Smooth muscle cell (in vitro differentiated cells): ENCODE measurements around the gene NPHP4. TPM values are rescaled to one million over a fixed set of nuclear protein-coding genes. Genes with fewer than 3 reads are reported as not detected.

Source experiments
- DNase-seq: peaks from one replicate; lab custom pipeline; 2025; ENCODE audit not compliant: unreplicated experiment; lab: John Stamatoyannopoulos, UW
- H2AFZ ChIP-seq: fragments of 200-600 bp; sonication (generic); 2 replicates; pipeline ENCODE4 v1.6.0; 2016; ENCODE audit warnings: antibody characterized with exemption, low read depth, mild to moderate bottlenecking
- H3F3A ChIP-seq: fragments of 200-600 bp; sonication (generic); 2 replicates; pipeline ENCODE4 v1.6.0; 2017; ENCODE audit warnings: antibody characterized with exemption, low read depth
- H3K27ac ChIP-seq: fragments of 200-600 bp; sonication (generic); 2 replicates; pipeline ENCODE4 v1.5.1; 2016; ENCODE audit warnings: low read depth, mild to moderate bottlenecking
- H3K27me3 ChIP-seq: fragments of 200-600 bp; sonication (generic); 2 replicates; pipeline ENCODE4 v1.6.1; 2016; ENCODE audit warnings: low read depth, mild to moderate bottlenecking
- H3K36me3 ChIP-seq: fragments of 200-600 bp; sonication (generic); 2 replicates; pipeline ENCODE4 v1.5.1; 2016; ENCODE audit warnings: low read depth
- H3K4me1 ChIP-seq: fragments of 200-600 bp; sonication (generic); 2 replicates; pipeline ENCODE4 v1.5.1; 2016; ENCODE audit warnings: low read depth
- H3K4me2 ChIP-seq: fragments of 200-600 bp; sonication (generic); 2 replicates; pipeline ENCODE4 v1.6.0; 2016; ENCODE audit warnings: mild to moderate bottlenecking
- H3K4me3 ChIP-seq: fragments of 200-600 bp; sonication (generic); 2 replicates; pipeline ENCODE4 v1.5.1; 2016; ENCODE audit warnings: mild to moderate bottlenecking
- H3K79me2 ChIP-seq: fragments of 200-600 bp; sonication (generic); 2 replicates; pipeline ENCODE4 v1.6.0; 2016; ENCODE audit warnings: low read depth, mild to moderate bottlenecking
- H3K9ac ChIP-seq: fragments of 200-600 bp; sonication (generic); 2 replicates; pipeline ENCODE4 v1.6.0; 2016; ENCODE audit warnings: low read depth
- H3K9me3 ChIP-seq: fragments of 200-600 bp; sonication (generic); replicated peaks from 2 replicates; pipeline ENCODE4 v1.5.1; 2016; ENCODE audit warnings: low read depth
- H4K20me1 ChIP-seq: fragments of 200-600 bp; sonication (generic); 2 replicates; pipeline ENCODE4 v1.6.0; 2016; ENCODE audit warnings: low read depth
- WGBS: methylation state at CpG from one replicate; pipeline ENCODE4 v1.1.7; 2016; ENCODE audit warnings: low lambda C conversion rate; 5-methylcytosine and 5-hydroxymethylcytosine counted together
- polyA plus RNA-seq: library from polyadenylated mRNA; unstranded; fragments of >200 nt; fragmentation: Nextera tagmentation; extraction: Ambion mirVana; gene quantifications from 2 replicates; pipeline ENCODE4 v1.2.1, GENCODE V29; 2016
- total RNA-seq: library from RNA; depleted of rRNA; stranded (reverse); fragments of >200 nt; gene quantifications from 2 replicates; pipeline ENCODE4 v1.2.3, GENCODE V29; 2014
- TF ChIP-seq, protein P1 (sequence below): fragments of 200-600 bp; sonication (generic); IDR thresholded peaks from 2 replicates; pipeline ENCODE4 v1.5.1; 2017; ENCODE audit warnings: borderline replicate concordance, mild to moderate bottlenecking, antibody characterized with exemption; ENCODE audit not compliant: insufficient read depth, poor library complexity, severe bottlenecking

Gene NPHP4
- total and polyA plus RNA-seq, 2 experiments from 2014 or later = 5.4 to 8.4 TPM

DNA sequence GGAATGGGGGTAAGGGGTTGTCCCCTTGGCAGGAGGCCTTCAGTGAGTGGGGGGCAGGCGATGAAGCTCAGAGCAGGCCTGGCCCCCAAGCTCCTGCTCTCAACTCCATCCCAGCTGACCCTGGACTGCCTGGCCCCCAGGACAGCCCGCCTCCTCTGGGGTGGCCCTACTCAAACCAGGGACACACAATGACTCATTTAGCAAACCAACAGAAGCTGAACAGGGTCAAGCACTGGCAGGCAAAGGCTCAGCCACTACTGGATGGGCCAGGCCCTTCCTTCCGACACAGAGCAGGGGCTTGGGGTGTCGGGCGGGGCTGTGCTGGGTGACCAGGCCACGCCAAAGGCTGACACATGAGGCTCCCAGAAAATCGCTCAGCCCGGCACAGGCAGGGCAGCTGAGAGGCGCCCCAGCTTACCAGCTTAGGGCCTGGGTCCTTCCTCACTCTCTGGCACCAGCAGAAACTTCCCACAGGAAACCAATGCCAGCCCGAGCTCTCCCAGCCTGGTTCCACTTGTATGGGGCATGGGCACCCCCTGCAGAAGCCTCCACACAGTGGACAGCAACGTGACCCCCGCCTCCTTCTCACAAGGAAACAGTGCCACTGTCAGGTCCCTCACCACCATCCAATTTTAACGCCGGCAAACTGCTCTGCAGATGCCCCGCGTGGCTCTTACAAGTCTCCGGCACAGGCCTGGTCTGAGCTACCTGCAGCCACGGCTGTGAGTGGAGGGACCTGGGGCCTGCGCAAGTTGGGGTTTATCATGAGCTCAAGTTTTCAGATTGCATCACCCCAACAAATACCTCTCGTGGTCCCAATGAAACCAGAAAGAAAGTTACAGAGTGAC is 114.3 kb downstream of the NPHP4 start:
- Histone ChIP-seq H3K9me3 (no peaks in the 10 kb centered on the region), H3K9ac (no peak overlapping the region), H3K79me2 (no peaks in the 10 kb centered on the region), H3K4me1 (no peaks in the 10 kb centered on the region), H2AFZ (no peak overlapping the region), H3K4me3 (no peak overlapping the region), H3K36me3 (no peaks in the 10 kb centered on the region), H3F3A (no peaks in the 10 kb centered on the region), H4K20me1 (no peaks in the 10 kb centered on the region), H3K27me3 (no peaks in the 10 kb centered on the region), H3K4me2 (no peak overlapping the region), H3K27ac (no peak overlapping the region)
- whole genome bisulfite sequencing = 95% methylated on average over 20 of the region's 20 CpGs
- DNase-seq = no peak
- TF ChIP-seq, protein P1, sequence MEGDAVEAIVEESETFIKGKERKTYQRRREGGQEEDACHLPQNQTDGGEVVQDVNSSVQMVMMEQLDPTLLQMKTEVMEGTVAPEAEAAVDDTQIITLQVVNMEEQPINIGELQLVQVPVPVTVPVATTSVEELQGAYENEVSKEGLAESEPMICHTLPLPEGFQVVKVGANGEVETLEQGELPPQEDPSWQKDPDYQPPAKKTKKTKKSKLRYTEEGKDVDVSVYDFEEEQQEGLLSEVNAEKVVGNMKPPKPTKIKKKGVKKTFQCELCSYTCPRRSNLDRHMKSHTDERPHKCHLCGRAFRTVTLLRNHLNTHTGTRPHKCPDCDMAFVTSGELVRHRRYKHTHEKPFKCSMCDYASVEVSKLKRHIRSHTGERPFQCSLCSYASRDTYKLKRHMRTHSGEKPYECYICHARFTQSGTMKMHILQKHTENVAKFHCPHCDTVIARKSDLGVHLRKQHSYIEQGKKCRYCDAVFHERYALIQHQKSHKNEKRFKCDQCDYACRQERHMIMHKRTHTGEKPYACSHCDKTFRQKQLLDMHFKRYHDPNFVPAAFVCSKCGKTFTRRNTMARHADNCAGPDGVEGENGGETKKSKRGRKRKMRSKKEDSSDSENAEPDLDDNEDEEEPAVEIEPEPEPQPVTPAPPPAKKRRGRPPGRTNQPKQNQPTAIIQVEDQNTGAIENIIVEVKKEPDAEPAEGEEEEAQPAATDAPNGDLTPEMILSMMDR = no peak

DNA sequence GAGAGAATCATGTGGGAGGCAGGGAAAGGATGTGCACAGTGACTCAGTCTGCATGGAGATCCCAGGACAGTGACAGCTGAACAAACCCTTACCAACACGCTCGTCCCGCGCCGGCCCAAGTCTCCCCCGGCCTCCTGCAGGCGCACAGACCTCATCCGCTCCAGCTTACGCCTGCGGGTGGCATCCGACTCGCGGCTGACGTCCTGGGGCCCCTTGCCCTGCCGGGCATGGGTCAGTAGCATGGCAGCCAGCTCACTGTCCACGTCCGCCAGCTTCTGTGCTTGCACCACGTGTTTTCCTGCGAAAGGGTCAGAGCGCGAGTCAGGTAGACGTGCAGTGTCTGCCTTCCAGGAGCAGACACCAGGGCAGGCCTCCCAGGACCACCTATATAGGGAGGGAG is 115.2 kb downstream of the NPHP4 start:
- WGBS = 93% methylated on average over 22 of the region's 22 CpGs
- no peaks in the 10 kb centered on the region for H3K36me3 ChIP-seq
- H3K4me2 ChIP-seq = no peak overlapping the region
- no peak overlapping the region for H3K4me3 ChIP-seq
- H3K27me3 ChIP-seq = no peaks in the 10 kb centered on the region
- H2AFZ ChIP-seq = no peak overlapping the region
- no peaks in the 10 kb centered on the region for H3K4me1 ChIP-seq
- H3K27ac ChIP-seq = no peak overlapping the region
- H3K9ac ChIP-seq = no peak overlapping the region
- H4K20me1 ChIP-seq = no peaks in the 10 kb centered on the region
- H3F3A ChIP-seq = no peaks in the 10 kb centered on the region
- H3K9me3 ChIP-seq = no peaks in the 10 kb centered on the region
- no peak for DNase-seq
- TF ChIP-seq, protein P1 = no peak
- no peaks in the 10 kb centered on the region for H3K79me2 ChIP-seq

DNA sequence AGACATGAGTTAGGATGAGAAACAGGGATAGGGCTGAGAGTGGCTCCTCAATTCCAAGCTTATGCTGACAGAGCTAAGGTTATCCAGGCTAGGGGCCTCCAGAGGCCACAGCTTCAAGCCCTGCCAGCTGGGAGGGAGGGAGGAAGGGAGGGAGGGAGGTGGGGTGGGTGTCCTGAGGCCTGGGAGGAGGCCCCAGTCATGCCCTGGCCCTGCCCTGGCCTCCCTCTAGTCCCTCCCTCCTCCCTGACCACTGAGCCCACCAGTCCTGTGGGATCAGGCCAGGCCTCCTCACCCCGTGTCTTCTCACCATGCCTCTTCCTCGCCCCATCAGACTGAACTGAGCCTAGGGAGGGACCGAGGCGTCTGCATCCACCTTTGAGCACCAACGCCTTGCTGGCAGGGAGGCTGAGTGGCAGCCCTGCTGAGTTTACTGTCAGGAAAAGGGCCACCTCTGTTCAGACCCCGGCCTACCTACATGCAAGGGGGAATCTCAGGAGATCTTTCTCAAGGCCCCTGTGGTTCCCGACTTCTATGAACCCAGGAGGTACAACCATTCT is 116.1 kb downstream of the NPHP4 start:
- no peak overlapping the region for H3K27ac ChIP-seq
- no peak overlapping the region for H3K4me2 ChIP-seq
- H3K4me1 ChIP-seq = no peaks in the 10 kb centered on the region
- no peaks in the 10 kb centered on the region for H3K79me2 ChIP-seq
- DNase-seq = no peak
- no peaks in the 10 kb centered on the region for H3K9me3 ChIP-seq
- WGBS = 92% methylated on average over 7 of the region's 7 CpGs
- H3K9ac ChIP-seq = no peak overlapping the region
- no peaks in the 10 kb centered on the region for H3F3A ChIP-seq
- H3K36me3 ChIP-seq = no peaks in the 10 kb centered on the region
- H2AFZ ChIP-seq = no peak overlapping the region
- TF ChIP-seq, protein P1 = no peak
- no peak overlapping the region for H3K4me3 ChIP-seq
- no peaks in the 10 kb centered on the region for H4K20me1 ChIP-seq
- no peaks in the 10 kb centered on the region for H3K27me3 ChIP-seq
